Astrocyte of the cerebellum (primary cell): Measurements from ENCODE around the gene CXCL17.
"Not testable (repeated sequence)": the region's sequence is repeated elsewhere in the genome, so short reads cannot be mapped to it uniquely, and the experiment has no call there.

Experiments used
- DNase-seq: peaks from one replicate; pipeline ENCODE4 v3.0.0-alpha.2; 2011; ENCODE audit warnings: low read depth
- H3K4me3 ChIP-seq: 2 replicates; pipeline ENCODE4 v1.5.1; 2011; ENCODE audit warnings: mild to moderate bottlenecking, low read depth, low read length, moderate library complexity
- CTCF ChIP-seq: IDR thresholded peaks from 2 replicates; pipeline ENCODE4 v1.5.1; 2012; ENCODE audit warnings: low read length, low read depth, moderate library complexity, mild to moderate bottlenecking; ENCODE audit errors: missing control alignments
- in situ Hi-C: cut with HindIII; loops from 2 replicates; pipeline ENCODE4 v1.10.0; 2017; ENCODE audit warnings: low sequenced_read_pairs

Gene CXCL17

DNA sequence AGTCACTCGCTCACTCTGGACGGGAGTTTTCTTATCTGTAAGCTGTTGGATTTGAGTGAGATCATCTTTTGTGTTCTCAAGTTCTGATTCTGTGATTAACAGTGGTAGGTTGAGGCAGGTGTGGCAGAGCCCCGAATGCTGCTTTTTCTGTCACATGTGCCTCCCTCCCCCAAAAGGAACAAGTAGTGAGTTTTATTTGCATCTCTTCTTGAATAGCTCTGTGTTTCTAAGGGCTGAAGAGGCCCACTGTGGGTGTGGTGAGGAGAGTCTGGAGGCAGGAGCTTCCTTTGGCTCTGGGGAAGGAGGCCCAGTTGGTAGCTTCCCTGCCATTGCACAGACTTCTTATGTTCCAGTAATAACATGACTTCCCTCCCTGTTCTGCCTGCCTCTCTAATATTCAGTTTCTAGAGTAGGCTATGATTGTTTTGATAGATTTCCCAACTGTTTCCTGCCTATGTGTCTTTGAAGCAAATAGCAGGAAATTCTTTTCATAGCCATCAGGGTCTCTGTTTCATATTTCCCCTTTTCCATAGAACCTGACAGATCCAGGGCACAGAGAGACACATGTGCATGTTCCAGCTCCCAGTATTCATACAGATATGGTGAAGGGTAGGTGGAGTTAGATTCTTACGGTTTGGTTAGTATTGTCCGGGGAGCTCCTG is 23.9 kb upstream of the CXCL17 start:
- no peak overlapping the region for H3K4me3 ChIP-seq
- no peak for DNase-seq
- TF ChIP-seq CTCF: no peak
- in situ Hi-C loops: no loop called here

- DNase-seq: no peak
- in situ Hi-C loops: no loop called here
- no peak for TF ChIP-seq CTCF
- H3K4me3 ChIP-seq: no peak overlapping the region
Observed at GRCh38 chr19:42465827-42466280, 23.1 kb upstream of the CXCL17 start.

GRCh38 chr19:42461700-42462324 is 19.1 kb upstream of the CXCL17 start:
- no peak for TF ChIP-seq CTCF
- no peak for DNase-seq
- in situ Hi-C loops: no loop called here
- no peak overlapping the region for H3K4me3 ChIP-seq

GRCh38 chr19:42461231-42461630 is 18.5 kb upstream of the CXCL17 start:
- DNase-seq, in situ Hi-C loops, H3K4me3 ChIP-seq: not testable (repeated sequence)

- H3K4me3 ChIP-seq: no peak overlapping the region
- DNase-seq: no peak
- no peak for TF ChIP-seq CTCF
- in situ Hi-C loops: no loop called here
Observed at GRCh38 chr19:42459926-42460325, 17.2 kb upstream of the CXCL17 start.

DNA sequence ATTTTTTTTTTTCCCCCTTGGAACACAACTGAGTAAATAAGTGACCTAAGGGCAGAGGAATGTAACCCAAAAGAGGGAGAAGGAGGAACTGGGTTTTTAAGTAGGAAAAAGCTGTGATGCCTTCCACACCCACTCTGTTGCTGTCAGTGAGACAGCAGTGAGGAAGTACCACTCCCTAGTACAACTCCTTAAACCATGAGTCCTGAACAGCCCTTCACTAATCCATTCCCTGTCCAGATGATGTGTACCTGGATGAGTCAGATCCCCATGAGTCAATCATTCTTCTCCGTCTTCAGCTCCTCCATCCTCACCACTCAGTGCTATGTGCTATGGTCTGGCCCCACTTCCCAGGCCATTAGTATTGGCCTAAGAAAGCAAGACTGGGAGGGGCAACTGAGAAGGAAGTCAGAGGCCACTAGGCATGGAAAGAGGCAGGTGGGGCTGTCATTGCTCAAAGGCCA is 12.9 kb upstream of the CXCL17 start:
- in situ Hi-C loops: no loop called here
- no peak overlapping the region for H3K4me3 ChIP-seq
- no peak for DNase-seq
- no peak for TF ChIP-seq CTCF

- H3K4me3 ChIP-seq: no peak overlapping the region
- no peak for TF ChIP-seq CTCF
- in situ Hi-C loops: no loop called here
- no peak for DNase-seq
Observed at GRCh38 chr19:42455086-42455485, 12.3 kb upstream of the CXCL17 start.
